GM21723 (cell line): ENCODE measurements around the gene SIRT2.
"Not testable (repeated sequence)": the region's sequence is repeated elsewhere in the genome, so short reads cannot be mapped to it uniquely, and the experiment has no call there.

Experiments used
- ATAC-seq: cut with Tn5 transposase; IDR thresholded peaks from one replicate; pipeline ENCODE4 v1.9.1; 2021; ENCODE audit warnings: mild to moderate bottlenecking, moderate library complexity; ENCODE audit not compliant: unreplicated experiment

Gene SIRT2

DNA sequence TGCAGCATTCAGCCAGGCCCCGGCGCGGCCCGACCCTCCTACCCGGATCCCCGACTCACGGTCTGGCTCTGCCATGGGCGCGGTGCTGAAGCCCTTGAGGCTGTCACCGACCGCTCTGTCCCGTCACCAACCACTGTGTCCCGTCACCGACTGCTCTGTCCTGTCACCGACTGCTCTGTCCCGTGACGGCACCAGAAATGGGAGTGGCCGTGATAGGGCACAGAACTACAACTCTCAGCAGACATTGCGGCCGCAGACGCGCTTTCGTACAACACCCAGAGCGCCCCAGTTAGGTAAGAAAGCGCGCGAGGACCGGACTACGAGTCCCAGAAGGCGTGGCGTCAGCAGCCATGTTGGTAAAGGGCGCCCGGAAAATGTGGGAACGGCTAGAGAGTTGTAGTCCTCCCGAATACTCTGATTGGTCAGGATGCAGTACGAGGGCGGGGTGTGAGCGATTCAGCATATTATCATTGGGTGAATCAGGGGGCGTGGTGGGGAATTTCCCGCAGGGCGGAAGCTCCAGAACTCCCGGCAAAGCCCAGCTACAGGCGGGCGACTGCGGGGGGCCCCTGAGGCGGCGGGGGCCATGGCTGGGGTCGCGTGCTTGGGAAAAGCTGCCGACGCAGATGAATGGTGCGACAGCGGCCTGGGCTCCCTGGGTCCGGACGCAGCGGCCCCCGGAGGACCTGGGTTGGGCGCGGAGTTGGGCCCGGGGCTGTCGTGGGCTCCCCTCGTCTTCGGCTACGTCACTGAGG is at the start of gene SIRT2, which contains the start of gene NFKBIB:
TSS of gene SIRT2 (minus strand) at position 172 of the 755 bp plus-strand sequence. CDS start at position 75, 97 bp downstream.
TSS of gene NFKBIB (plus strand) at position 523 of the 755 bp plus-strand sequence. CDS start at position 587, 64 bp downstream.
- ATAC-seq, result peak; percentile 89

DNA sequence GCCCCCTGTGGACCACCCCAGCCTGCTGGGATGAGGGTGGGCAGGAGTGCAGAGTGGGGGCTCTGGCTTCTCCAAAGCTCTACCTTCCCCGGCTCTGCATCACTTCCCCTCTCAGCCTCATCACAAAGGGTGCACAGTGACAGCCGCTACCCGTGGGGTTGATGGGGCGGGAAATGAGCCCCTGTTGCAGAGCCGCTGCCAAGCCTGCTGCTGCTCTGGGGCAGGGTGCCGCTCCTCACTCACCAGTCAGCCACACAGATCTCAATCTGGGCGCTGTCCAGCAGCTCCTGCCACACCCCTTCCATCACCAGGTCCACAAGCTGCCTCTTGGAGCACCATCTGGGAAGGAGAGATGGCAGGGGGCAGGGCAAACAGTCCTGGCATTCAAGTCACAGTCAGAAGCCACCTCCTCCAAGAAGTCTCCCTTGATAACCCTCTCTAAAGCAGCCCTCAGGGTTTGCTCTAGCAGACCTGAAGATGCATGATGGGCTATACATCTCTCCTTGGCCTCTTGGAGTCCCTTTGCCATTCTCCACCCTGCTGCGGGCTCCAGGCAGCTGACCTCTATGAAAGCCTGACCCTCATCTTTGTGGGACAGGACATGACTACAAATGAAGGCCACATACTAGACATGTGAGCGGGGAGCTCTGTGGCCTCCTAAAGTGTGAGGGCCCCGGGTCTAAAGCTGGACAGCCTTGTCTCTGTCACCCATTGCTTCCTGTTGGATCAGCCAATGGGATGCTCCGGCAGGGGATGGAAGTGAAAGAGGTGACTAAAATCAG is 47.0 kb upstream of the SIRT2 start:
- ATAC-seq, result no peak

DNA sequence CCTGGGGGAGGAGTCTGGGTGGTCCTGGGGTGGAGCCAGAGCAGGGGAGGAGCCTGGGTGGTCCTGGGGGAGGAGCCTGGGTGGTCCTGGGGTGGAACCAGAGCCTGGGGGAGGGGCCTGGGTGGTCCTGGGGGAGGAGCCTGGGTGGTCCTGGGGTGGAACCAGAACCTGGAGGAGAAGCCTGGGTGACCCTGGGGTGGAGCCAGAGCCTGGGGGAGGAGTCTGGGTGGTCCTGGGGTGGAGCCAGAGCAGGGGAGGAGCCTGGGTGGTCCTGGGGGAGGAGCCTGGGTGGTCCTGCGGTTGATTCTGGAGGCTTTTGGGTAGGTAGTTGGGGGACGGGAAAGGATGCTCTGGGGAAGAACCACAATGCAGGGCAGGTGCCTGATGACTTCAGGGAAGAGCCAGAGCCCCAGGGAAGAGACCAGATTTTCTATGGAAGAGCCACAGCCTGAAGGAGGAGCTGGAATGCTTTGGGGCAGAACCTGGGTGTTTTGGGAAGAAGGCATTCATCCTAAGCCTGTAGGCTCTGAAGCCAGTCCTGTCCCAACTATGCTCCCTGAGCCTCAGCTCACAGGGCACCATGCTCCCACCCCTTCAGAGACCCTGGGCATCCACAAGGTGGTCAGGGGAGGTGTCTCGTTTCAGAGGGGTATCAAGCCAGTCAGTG is 46.3 kb upstream of the SIRT2 start:
- ATAC-seq, result no peak

DNA sequence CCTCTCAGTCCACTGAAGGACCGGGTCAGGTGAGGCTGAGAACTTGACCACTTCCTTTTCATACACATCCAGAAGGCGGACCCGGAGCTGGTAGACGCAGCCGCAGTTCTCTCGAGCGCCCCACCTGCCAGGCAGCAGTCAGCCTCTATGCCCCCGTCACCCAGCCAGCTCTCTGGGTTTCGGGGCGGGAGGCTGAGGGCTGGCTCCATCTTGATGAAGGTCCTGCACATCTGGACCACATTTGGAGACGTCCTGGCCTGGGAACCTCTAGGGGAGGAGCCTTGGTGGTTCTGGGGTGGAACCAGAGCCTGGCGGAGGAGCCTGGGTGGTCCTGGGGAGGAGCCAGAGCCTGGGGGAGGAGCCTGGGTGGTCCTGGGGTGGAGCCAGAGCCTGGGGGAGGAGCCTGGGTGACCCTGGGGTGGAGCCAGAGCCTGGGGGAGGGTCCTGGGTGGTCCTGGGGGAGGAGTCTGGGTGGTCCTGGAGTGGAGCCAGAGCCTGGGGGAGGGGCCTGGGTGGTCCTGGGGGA is 45.6 kb upstream of the SIRT2 start:
- no peak for ATAC-seq

DNA sequence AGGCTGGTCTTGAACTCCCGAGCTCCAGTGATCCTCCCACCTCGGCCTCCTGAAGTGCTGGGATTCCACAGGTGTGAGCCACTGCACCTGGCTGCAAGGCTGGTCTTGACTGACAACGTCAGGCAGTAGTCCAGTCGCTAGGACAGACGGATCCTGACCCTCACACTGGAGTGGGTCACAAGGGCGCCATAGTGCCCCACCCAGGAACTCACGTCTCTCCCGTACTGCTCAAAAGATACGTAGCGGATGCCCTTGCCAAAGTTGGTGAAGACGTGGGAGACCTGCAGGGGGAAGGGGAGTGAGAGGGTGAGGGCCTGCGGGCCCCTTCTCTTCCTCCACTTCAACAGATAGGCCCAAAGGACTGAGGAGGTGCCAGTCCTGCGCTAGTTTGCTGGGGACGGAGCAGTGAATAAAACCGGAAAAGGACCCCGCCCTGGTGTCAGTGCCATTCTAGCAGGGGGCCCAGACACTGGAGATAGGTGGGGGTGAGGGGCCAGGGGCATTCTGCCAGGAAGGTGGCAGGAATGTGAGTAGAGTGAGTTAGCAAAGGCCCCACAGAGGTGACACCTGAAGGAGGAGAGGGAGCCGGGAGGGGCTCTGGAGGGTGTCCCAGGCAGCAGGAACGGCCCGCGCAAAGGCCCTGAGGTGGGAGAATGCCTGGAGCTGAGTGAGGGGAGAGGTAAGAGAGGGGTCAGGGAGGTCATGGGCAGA is 43.2 kb upstream of the SIRT2 start:
- ATAC-seq, result no peak

DNA sequence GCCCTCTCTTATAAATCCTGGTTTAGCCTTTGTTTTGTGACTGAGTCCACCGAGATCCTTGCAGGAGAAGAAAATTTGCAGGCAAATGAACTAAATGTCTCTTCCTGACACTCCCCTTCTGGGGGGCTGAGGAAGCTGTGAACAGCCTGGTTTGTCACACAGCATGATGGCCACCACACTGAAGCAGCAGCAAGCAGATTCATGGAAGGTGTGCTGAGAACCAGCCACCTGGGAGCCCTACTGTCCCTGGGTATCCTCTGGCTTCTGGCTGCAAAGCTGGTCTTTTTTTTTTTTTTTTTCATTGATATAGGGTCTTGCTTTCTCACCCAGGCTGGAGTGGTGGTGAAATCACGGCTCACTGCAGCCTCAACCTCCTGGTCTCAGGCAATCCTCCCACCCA is 42.6 kb upstream of the SIRT2 start:
- no peak for ATAC-seq

DNA sequence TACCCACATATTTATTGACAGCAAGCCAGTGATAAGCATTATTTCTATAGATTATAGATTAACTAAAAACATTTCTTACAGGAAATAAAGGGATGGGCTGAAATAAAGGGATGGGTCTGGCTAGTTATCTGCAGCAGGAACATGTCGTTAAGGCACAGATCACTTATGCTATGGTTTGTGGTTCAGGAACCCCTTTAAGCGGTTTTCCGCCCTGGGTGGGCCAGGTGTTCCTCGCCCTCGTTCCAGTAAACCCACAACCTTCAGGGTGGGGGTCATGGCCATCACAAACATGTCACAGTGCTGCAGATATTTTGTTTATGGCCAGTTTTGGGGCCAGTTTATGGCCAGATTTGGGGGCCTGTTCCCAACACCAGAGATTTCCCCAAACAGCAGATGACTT is 42.0 kb upstream of the SIRT2 start:
- not testable (repeated sequence) for ATAC-seq

DNA sequence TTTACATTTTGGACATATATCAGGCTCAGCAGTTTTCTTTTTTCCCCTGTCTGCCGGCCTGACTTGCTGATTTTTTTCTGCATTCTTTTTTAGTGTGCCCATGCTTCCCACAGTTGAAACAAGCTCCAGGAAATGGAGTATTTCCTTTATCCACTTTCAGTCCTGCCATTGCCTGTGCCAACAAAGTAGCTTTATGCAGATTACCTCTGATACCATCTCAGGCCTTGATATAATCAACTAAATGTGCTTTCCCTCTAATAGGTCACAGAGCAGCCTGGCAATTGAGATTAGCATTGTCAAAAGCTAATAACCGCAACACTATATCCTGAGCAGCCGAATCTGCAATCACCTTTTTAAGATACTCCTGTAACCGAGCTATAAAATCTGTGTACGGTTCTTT is 40.5 kb upstream of the SIRT2 start:
- no peak for ATAC-seq

DNA sequence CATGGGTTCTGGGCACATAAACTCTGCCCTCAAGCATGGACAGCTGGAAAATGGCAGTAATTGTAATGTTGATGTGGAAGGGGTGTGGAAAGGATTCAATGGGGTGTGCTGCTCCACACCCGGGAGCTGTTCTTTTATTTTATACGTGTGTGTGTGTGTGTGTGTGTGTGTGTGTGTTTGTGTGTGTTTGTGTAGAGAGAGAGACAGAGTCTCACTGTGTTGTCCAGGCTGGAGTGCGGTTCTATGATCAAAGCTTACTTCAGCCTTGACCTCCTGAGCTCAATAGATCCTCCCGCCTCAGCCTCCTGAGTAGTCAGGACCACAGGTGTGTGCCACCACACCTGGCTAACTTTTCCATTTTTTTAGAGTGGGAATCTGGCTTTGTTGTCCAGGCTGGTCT is 34.1 kb upstream of the SIRT2 start:
- ATAC-seq, result no peak

DNA sequence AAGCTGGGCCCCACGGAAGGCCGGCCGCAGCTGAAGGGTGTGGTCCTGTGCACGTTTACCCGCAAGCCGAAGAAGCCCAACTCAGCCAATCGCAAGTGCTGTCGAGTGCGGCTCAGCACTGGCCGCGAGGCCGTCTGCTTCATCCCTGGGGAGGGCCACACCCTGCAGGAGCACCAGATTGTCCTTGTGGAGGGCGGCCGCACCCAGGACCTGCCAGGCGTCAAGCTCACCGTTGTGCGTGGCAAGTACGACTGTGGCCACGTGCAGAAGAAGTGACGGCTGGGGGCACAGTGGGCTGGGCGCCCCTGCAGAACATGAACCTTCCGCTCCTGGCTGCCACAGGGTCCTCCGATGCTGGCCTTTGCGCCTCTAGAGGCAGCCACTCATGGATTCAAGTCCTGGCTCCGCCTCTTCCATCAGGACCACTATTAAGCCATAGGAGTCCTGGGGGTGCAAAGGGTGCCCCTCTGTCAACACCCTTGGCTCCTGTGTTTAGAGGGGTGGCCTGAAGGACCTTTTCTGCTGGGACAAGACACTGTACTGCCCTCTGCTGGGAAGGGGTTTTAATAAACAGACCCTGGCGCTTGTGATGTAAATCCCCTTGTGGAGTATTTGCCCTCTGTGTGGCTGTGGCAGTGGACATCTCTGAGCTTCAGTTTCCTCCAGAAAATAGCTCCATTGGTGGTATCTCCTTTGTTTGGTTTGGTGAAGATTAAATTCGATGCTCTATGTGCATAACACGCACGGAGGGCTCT is 33.2 kb upstream of the SIRT2 start:
- no peak for ATAC-seq

DNA sequence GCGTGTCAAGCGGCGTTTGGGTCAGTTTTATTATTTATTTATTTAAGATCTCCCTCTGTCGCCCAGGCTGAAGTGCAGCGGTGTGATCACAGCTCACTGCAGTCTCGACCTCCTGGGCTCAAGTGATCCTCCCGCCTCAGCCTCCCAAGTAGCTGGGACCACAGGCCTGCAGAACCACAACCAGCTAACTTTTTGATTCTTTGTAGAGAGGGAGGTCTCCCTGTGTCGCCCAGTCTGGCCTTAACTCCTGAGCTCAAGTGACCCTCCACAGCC is 32.0 kb upstream of the SIRT2 start:
- ATAC-seq, result no peak

DNA sequence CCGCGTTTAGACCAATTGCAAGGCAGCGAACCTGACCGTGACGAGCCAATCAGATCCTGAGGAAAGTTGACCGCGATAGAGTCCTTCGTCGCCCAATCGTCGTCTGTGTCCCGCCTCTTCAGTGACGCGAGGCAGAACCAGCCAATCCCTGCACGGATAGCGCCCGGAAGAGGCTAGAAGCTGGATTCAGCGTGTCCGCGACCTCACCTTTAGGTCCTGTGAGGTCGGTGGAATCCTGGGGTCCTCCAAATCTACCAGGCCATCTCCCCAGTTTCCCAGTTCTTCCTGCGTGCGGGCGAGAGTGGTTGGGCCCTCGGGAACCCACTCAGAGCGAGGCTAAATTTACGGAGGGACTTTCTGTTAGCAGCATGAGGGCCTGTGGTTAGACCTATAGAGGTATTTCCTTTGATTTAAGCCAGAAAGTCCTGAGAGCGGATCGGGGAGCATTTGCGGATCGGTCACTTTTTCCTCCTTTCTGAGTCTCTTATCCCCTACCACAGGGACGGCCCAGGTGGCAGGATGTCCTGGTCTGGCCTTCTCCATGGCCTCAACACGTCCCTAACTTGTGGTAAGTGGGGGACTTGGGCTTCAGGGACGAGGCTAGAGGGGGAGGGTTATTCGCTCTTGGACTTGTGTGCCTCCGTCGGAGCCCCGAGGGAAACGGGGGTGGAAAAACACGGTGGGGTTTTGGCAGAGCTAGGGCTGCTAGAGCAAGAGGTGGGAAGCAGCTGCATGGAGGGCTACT is 31.5 kb upstream of the SIRT2 start, which contains the start of gene MRPS12:
TSS of gene MRPS12 (plus strand) at position 169 of the 745 bp plus-strand sequence. CDS start at position 520, 351 bp downstream.
- peak; percentile 90 for ATAC-seq

DNA sequence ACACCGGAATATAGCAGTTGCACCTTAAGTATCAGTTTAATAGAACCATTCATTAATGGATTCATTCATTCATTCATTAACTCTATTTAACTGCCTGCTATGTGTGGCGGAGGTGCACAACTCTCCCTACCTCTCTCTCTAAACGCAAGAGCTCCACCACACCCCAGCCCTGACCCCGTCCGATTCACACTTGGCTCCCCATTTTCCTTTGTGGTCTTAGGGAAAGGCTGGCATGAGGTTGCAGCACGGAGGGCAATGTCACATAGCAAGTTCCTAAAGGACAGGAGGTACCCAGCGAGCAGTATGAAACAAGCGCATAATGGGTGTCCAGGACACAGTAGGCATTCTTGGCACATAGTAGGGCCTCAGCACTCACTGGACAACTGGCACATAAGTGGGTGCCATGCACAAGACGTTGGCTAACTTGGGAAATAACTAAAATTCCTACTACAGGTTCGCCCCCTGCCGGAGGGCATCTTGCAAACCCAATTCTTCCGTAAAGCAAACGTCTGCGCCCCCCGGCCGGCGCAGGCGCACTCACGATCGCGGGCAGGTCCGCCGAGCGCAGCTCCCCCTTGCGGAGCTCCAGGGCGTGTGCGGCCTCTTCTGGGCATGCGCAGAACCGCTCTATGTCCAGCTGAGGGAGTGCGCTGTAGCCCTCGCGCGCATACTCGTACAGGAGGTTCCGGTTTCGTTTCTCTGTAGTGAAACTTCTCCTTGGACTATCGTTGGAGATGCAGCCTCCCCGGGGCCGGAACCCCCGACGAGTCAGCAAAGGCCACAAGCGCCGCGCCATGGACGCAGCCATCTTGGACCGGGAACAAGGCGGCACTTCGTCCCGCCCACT is 30.7 kb upstream of the SIRT2 start, which contains the start of gene SARS2:
TSS of gene SARS2 (minus strand) at position 835 of the 847 bp plus-strand sequence. CDS start at position 808, 27 bp downstream.
- peak; percentile 62 for ATAC-seq

DNA sequence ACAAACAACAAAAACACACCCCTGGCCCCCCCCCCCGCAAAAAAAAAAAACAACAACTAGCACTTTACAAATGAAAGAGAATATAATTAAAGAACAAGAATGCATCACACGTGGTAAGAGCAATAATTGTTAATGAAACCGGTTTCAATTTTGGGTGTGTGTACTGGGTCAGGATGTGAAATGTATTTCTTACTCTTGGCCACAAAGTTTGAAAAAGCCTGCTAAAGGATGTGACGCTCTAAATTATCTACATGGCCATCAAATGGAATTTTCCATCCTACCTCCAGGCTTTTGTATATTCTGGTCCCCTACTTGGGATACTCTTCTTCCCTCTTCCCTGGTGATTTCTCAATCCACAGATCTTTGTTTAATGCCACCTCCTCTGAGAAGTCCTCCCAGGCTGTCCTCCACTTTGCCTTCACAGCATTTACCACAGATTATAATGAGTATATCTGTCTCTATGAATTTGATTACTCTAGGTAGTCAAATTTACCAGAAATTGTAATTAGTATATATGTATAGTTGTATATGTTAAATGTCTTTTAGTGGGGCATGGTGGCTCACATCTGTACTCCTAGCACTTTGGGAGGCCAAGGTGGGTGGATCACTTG is 29.1 kb upstream of the SIRT2 start:
- ATAC-seq, result no peak

DNA sequence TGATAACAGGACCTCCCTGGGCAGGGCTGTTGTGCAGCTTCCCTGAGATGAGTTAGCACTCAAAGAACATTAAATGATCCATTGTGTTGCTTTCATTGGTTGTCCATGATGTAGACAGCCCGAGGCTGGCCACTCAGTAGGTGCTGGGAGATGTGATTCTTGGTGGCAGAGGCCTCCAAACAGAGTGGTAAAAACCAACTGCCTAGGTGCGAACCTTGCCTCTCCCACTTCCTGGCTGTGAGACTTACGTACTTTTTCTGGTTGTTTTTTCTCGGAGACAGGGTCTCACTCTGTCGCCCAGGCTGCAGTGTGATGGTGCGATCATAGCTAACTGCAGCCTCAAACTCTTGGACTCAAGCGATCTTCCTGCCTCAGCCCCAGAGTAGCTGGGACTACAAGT is 25.0 kb upstream of the SIRT2 start:
- ATAC-seq, result no peak

DNA sequence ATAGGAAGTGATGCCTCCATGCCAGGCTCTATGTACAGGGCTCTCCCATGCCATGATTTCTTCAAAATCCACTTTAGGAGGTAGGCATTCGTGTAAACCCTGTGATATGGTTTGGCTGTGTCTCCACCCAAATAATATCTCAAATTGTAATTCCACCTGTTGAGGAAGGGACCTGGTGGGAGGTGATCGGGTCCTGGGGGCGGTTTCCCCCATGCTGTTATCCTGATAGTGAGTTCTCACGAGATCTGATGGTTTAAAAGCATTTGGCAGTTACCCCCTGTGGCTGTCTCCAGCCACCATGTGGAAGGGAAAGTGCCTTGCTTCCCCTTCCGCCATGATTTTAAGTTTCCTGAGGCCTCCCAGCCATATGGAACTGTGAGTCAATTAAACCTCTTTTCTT is 23.1 kb upstream of the SIRT2 start:
- ATAC-seq, result no peak

DNA sequence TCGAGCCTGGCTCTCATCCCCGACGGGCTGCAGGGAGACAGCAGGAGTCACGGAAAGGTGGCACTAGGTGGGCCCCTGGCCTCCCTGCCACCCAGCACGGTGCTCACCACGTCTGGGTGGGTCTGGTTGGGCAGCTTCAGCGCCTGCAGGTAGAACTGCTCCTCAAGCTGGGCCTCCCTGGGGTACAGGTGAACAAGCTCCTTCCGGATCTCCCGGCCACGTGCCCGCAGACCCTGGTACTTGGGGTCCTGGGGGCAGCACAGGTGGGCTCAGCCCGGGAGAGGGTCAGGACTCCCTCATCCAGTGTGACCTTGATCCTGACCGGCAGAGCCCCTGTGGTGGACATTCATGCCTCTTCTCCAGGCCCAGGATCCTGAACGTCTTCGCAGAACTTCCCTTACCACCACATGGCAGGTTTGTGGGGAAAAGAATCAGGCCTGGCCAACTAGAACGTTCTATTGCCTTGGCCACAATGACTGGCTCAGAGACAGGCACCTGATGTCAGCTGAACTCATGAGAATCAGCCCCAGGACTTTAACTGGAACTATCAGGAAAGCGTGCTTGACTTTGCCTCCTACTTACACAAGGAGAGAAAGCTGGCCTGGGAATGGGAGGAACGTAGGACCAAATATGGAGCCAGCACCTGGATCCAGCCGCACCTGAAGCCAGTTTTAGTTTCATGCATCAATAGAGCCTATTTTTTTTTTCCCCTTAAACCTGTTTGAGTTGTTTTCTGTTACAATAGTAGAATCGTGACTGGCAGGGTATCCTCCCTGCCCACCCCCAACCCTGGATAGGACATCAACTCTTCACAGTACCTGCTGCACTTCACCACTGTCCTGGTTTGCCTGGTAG is 22.2 kb upstream of the SIRT2 start:
- no peak for ATAC-seq
